Right hindlimb (tissue), 1 donor: ENCODE results near the gene CRELD2.

Experiments used
- DNase-seq: peaks from one replicate; pipeline ENCODE4 v3.0.0-alpha.2; 2018

Gene CRELD2

GRCh38 chr22:49946612-49947295, 28.3 kb downstream of the CRELD2 start:
- DNase-seq = no peak

- DNase-seq = no peak
Observed at GRCh38 chr22:49947296-49947622, 28.8 kb downstream of the CRELD2 start.

GRCh38 chr22:49948116-49948957, 29.9 kb downstream of the CRELD2 start:
- DNase-seq = no peak

- no peak for DNase-seq
Observed at GRCh38 chr22:49948958-49949913, 30.8 kb downstream of the CRELD2 start.

- DNase-seq = no peak
Observed at GRCh38 chr22:49949914-49950292, 31.5 kb downstream of the CRELD2 start.

- no peak for DNase-seq
Observed at GRCh38 chr22:49950396-49950994, 32.1 kb downstream of the CRELD2 start.

- no peak for DNase-seq
Observed at GRCh38 chr22:49951000-49951677, 32.7 kb downstream of the CRELD2 start.

GRCh38 chr22:49951678-49951985, 33.2 kb downstream of the CRELD2 start:
- no peak for DNase-seq

GRCh38 chr22:49951986-49952896, 33.8 kb downstream of the CRELD2 start:
- no peak for DNase-seq

GRCh38 chr22:49953027-49953679, 34.7 kb downstream of the CRELD2 start:
- no peak for DNase-seq

- DNase-seq = no peak
Observed at GRCh38 chr22:49953680-49954344, 35.4 kb downstream of the CRELD2 start.

- no peak for DNase-seq
Observed at GRCh38 chr22:49954354-49954753, 35.9 kb downstream of the CRELD2 start.

- DNase-seq = no peak
Observed at GRCh38 chr22:49954991-49955580, 36.7 kb downstream of the CRELD2 start.

- no peak for DNase-seq
Observed at GRCh38 chr22:49955581-49956417, 37.4 kb downstream of the CRELD2 start.

GRCh38 chr22:49956418-49956770, 38.0 kb downstream of the CRELD2 start:
- DNase-seq = no peak

GRCh38 chr22:49956914-49957825, 38.7 kb downstream of the CRELD2 start:
- no peak for DNase-seq

- DNase-seq = no peak
Observed at GRCh38 chr22:49957826-49958365, 39.5 kb downstream of the CRELD2 start.
